Brain microvascular endothelial cell (primary cell): ENCODE results near the gene IGF1R.

Experiments used
- DNase-seq: peaks from one replicate; pipeline ENCODE4 v3.0.0-alpha.2; 2020
- H3K27ac ChIP-seq: fragments of 250-450 bp; sonication (Bioruptor Pico); 2 replicates; pipeline ENCODE4 v1.5.1; 2020; ENCODE audit warnings: mild to moderate bottlenecking, moderate library complexity
- H3K27me3 ChIP-seq: fragments of 250-450 bp; sonication (Bioruptor Pico); replicated peaks from 2 replicates; pipeline ENCODE4 v1.5.1; 2020; ENCODE audit warnings: mild to moderate bottlenecking
- H3K36me3 ChIP-seq: fragments of 250-450 bp; sonication (Bioruptor Pico); replicated peaks from 2 replicates; pipeline ENCODE4 v1.5.1; 2020; ENCODE audit warnings: mild to moderate bottlenecking
- H3K4me3 ChIP-seq: 2 replicates; pipeline ENCODE4 v1.5.1; 2011; ENCODE audit warnings: low read depth, mild to moderate bottlenecking, control low read depth, low read length, moderate library complexity
- in situ Hi-C: cut with HindIII; loops from 2 replicates; pipeline ENCODE4 v1.10.0; 2017; ENCODE audit warnings: low sequenced_read_pairs, low pct_ligation_motif_present
- TF ChIP-seq, protein P1 (sequence below): IDR thresholded peaks from 2 replicates; pipeline ENCODE4 v1.5.1; 2011; ENCODE audit warnings: low read depth, mild to moderate bottlenecking, moderate library complexity, low read length, control low read depth, inconsistent platforms; ENCODE audit errors: missing control alignments

The IGF1R gene

DNA sequence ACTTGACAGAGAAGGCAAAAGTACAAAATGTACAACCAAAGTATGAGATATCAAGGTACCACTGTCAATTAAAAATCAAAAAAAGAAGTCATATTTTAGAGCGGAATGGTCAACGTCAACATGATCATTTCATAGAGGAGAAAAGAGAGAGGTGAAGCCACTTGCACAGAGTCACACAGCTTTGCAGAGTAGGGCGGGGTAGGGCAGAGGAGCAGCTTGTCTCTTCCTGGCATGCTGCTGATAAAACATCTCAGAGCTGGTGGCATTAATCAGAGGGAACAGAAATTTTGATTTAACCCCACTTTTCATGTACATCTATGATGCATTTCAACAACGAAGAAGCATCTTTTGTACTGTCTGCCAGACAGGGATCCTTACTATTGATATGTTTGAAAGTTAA is 5.2 kb upstream of the IGF1R start:
- Histone ChIP-seq H3K27ac (no peak overlapping the region), H3K36me3 (no peaks in the 10 kb centered on the region), H3K4me3 (no peak overlapping the region), H3K27me3 (peaks cover 23% of the 10 kb centered on the region)
- in situ Hi-C loops = no loop called here
- no peak for DNase-seq
- TF ChIP-seq, protein P1, sequence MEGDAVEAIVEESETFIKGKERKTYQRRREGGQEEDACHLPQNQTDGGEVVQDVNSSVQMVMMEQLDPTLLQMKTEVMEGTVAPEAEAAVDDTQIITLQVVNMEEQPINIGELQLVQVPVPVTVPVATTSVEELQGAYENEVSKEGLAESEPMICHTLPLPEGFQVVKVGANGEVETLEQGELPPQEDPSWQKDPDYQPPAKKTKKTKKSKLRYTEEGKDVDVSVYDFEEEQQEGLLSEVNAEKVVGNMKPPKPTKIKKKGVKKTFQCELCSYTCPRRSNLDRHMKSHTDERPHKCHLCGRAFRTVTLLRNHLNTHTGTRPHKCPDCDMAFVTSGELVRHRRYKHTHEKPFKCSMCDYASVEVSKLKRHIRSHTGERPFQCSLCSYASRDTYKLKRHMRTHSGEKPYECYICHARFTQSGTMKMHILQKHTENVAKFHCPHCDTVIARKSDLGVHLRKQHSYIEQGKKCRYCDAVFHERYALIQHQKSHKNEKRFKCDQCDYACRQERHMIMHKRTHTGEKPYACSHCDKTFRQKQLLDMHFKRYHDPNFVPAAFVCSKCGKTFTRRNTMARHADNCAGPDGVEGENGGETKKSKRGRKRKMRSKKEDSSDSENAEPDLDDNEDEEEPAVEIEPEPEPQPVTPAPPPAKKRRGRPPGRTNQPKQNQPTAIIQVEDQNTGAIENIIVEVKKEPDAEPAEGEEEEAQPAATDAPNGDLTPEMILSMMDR = no peak

GRCh38 chr15:98646546-98647025 is 1.8 kb upstream of the IGF1R start:
- H3K36me3 ChIP-seq = no peaks in the 10 kb centered on the region
- DNase-seq = no peak
- no peak overlapping the region for H3K27ac ChIP-seq
- peaks cover 15% of the 10 kb centered on the region for H3K27me3 ChIP-seq
- TF ChIP-seq, protein P1 = no peak
- peak overlapping the region; percentile 70 for H3K4me3 ChIP-seq
- in situ Hi-C loops = no loop called here

- Histone ChIP-seq H3K4me3 (peak overlapping the region; percentile 70), H3K36me3 (no peaks in the 10 kb centered on the region), H3K27me3 (peaks cover 9% of the 10 kb centered on the region), H3K27ac (no peak overlapping the region)
- in situ Hi-C loops = no loop called here
- TF ChIP-seq, protein P1 = no peak
- DNase-seq = peak; percentile 21
Measured at GRCh38 chr15:98647026-98647773, 1.1 kb upstream of the IGF1R start.

DNA sequence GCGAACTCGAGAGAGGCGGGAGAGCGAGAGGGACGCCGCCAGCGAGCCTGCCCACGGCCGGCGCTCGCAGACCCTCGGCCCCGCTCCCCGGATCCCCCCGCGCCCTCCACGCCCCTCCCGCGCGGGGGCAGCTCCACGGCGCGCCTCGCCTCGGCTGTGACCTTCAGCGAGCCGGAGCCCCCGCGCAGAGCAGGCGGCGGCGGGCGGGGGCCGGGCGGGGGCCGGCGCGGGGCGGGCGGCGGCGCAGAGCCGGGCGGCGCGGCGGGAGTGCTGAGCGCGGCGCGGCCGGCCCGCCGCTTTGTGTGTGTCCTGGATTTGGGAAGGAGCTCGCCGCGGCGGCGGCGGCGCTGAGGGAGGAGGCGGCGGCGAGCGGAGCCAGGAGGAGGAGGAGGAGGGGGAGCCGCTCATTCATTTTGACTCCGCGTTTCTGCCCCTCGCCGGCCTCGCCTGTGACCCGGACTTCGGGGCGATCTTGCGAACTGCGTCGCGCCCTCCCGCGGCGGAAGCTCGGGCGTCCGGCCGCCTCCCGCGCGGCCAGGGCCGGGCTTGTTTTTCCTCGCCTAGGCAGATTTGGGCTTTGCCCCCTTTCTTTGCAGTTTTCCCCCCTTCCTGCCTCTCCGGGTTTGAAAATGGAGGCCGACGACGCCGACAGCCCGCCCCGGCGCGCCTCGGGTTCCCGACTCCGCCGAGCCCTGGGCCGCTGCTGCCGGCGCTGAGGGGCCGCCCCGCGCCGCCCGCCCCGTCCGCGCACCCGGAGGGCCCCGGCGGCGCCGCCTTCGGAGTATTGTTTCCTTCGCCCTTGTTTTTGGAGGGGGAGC is 524 bp downstream of the IGF1R start:
- TF ChIP-seq, protein P1 = no peak
- Histone ChIP-seq H3K36me3 (no peaks in the 10 kb centered on the region), H3K27me3 (peaks cover 2% of the 10 kb centered on the region), H3K4me3 (peak overlapping the region; percentile 85), H3K27ac (peak overlapping the region; percentile 69)
- in situ Hi-C loops = no loop called here
- DNase-seq = no peak

DNA sequence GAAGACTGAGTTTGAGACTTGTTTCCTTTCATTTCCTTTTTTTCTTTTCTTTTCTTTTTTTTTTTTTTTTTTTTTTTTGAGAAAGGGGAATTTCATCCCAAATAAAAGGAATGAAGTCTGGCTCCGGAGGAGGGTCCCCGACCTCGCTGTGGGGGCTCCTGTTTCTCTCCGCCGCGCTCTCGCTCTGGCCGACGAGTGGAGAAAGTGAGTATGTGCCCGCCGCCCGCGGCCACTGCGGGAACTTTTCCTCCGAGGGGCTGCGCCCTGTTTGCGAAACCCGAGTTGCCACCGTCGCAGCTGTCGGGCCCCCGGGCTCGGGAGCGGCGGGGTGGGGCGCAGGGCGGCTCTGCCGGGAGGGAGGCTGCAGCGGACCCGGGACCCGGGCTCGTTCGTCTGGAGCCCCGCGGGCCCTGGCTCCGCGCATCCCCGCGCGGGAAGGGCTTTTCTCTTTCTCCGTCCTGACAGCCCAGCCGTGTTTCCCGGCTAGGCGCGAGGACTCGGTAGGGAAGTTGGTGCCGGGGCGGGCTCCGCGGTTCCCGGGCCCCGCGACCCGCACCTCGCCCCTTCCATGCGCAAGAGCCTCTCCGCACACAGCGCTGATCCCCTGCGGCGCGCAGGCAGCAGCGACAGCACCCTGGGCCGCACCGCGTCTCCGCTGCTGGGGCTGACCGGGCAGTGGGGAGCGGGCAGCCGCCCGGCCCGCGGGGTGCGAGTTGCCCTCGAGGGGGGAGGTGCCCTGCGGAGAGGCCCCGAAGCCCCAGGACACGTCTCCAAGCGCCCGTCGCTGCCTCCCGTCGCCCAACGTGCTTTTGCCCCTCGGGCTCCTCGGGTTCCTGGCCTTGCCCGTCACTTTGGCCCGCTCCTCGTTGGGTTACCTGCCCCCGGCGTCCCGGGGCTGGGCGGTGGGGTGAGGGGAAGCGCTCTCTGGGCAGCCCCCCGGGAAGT is 1.4 kb downstream of the IGF1R start:
- H3K4me3 ChIP-seq = peak overlapping the region; percentile 85
- in situ Hi-C loops = no loop called here
- no peak for DNase-seq
- no peaks in the 10 kb centered on the region for H3K27me3 ChIP-seq
- peak overlapping the region; percentile 70 for H3K27ac ChIP-seq
- no peaks in the 10 kb centered on the region for H3K36me3 ChIP-seq
- TF ChIP-seq, protein P1 = peak; percentile 45
